GM10847 (cell line): ENCODE measurements around the gene SLC51B.

ENCODE experiments used
- POLR2A ChIP-seq: IDR thresholded peaks from 2 replicates; pipeline ENCODE4 v1.6.1; 2011; ENCODE audit not compliant: insufficient read length; ENCODE audit errors: extremely low read depth

Gene SLC51B

DNA sequence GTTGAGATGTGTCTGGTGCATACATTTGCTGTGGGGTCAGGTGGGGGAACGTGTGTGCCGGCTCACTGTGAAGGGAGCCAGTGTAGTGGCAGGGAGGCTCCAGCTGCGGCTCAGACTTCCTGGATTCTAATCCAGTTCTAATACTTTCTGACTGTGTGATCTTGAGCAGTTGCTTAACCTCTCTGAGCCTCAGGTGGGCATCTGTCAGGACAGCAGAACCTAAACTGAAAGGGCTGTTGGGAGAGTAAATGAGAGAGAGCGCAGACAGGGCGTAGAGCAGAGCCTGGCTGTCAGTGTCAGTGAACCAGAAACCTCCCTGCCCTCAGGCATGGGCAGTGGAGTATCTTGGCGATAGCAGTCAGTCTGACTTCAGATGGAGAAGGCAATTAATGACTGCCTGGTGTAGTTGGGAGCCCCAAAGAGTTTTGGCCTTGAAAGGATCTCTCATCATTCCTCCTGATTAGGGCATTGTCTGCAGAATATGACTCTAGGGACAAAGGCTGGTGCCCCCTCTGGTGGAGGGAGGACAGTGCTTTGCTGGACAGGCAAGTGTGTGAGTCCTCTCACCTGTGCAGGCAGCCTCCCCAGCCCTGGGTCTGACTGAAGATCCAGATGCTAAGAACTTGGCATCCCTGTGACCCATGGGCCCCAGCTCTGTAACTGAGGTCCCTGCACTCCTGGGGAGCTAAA lies 40.9 kb downstream of the SLC51B start:
- TF ChIP-seq POLR2A, result no peak

DNA sequence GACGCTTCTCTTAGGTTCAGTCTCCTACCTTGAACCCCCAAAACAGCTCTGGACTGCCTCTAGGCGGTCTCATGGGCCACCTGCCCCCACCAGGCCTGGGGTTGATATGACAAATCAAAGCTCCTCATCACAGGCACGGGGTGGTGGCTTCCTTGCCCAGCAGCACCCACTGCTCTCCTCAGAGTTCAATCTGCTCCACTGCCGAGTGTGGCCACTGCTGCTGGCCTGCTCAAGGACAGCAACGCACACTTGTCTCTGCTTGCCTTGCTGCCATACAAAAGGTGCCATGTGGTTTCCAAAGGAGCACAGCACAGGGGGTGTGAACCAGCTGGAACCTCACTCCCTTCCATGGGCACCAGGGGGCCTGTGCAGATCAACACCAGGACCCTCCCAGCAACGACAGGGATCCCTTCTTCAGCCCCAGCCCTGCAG lies 41.5 kb downstream of the SLC51B start:
- TF ChIP-seq POLR2A, result no peak

DNA sequence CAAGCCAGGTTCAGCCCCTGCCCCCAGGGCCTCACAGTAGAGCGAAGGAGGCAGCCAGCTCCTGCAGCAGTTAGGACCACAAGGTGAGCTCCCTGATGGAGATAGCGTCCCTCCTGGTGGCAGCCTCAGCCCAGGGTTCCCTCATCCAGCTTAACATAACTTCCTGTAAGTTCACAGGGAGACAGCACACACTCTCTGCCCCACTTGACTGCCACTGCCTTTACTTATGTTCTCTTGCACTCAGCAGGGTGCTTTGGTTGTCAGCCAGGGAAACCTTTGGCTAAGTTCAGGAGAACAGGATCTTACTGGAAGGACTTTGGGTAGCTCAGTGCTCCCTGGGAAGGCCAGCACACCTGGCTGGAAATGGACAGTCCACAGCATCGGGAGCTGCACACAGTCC lies 42.2 kb downstream of the SLC51B start:
- TF ChIP-seq POLR2A, result no peak

DNA sequence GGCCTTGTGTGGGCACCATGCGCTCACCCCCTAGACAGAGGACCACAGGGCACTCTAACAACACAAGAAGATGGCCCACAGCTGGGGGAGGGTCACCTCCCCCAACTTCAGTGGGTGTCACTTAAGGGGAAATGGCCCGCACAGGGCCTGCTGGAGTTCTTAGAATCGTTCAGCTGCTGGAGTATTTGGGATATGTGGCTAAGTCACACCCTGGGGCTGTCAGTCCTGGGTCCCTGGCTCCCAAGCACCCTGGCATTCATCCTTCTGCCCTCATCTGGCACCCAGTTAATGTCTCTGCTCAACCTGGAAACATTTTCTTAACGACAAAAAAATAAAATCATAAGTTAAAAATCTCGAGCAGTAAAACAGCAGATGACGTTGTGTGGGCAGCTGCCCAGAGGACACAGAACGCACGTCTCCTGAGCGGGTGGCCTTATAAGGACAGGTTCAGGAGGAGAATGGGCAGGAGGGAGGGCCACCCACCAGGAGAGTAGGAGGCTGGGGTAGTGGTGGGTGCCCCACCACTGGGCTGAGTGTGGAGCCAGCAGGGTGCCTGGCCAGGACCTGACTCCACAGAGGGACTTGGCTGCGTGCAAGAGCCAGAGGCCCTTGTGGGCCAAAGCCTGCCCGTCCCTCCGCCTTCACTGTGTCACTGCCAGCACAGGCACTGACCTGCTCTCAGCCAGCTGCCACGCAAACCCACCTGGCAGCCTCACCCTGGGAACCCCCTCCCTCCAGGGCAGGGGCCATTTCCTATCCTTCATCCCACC lies 42.9 kb downstream of the SLC51B start:
- TF ChIP-seq POLR2A, result no peak

DNA sequence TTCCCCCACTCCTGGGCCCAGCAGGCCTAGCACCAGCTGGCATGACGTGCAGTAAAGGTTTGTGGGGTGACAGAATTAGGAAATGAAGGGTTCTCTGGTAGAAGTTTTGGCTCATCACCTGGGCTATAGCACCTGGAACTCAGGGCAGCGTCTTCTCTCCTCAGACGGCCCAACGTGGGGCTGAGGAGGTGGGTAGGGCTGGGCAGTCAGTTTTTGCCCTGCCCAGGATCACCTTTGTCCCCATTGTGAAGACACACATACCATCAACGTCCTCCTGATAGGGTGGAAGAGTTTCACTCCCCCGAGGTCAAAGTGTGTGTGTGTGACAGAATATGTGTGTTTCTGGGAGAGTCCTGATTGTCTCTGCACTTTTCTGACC lies 43.4 kb downstream of the SLC51B start:
- TF ChIP-seq POLR2A, result no peak

DNA sequence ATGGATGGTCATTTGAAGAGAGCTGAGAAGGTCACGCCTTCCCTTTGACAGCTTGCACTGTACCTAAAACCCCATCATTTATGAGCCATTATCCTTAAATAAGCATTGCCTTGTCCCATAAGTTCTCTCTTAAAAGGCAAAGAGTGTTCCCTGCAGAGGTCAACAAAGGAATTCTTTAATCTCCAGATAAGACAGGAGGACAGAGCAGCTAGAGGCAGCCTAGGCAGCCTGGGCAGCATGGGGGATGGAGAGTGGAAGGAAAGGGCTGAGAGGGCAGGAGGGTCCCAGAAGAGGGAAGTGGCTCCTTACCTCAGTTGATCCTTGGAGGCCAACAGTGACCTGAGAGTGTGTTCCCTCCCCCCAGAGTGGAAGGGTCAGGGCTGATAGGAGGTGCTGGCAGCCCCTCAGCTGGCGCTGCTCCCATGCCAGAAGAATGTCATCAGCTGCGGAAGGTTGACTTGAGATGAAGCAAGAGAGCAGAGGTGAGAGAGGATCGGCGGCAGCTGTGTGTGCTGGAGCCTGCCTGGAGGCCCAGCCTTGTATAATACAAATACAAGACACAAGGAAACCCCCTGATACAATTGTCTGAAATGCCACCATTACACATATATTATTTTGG lies 44.1 kb downstream of the SLC51B start:
- no peak for TF ChIP-seq POLR2A

DNA sequence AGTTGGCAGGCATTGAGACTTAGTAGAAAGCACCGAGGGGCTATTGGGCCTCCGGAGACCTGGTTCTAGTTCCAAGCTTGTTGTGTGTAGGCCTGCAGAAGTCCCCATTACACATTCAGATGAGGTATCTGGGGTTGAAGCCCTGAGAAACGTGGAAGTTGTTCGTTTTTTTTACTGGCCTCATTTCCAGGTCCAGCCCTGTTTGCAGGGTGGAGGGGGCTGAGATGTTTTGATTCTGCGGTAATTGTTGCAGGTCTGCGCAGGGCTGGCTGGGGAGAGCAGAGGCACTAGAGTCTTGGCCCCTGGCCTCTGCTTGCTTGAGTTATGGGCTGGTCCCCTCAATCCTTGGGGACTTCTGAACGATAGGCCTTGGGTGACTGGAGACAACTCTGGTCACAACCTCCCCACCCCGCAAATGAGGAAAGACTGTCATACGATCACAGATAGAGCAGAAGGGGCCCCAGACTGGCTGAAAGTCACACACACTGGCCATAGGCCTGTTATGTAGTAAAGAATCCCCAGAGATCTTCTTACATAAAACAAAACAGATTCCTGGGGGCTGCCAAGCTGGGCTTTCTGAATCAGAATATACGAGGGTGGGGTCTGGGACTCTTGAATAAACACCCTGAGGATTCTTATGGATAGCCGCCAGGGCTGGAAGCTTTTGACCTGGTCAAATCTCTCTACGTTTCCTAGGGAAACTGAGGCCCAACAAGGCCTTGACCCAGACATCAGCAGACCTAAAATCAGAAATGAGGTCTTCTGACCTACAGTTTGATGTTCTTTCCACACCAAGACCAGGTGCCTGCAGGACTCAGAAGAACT lies 47.0 kb downstream of the SLC51B start:
- TF ChIP-seq POLR2A, result no peak

DNA sequence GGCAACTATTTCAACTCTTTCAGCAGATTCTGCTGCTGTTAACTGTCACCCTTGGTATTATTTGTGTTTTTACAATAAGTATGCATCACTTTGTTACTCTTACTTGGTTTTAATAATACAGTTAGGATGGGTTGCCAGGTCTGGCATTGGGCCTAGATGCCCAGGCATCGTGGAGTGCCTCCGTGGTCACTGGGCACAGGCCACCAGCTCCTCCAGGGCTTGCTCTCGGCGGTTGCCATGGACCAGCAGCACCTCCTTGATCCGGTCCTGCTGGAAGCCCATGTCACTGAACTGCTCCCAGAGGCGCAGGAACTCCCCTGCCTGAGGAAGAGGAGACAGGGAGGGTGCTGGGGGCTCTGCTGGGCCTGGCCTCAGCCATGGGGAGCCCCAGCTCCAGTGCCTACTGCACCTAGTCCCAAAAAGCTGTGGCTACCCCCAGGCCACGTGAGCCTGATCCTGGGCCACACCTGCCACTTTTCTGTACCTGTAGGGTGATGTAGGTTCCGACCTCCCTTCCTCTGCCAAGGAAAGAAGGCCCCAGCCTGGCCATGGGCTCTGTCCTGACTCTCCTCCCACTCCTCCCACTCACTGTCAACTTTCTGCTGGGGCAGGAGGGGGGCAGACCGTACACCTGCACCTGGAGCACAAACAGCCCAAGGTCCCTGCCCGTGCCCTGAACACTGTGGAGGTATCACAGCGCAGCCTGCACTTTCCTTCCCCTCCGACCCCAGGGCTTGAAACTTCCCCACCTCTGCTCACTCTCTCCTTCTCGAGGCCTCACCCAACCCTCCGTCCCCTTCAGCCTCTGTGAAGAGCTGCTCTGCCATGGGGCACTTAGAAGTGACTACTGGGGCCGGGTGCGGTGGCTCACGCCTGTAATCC lies 48.0 kb downstream of the SLC51B start:
- no peak for TF ChIP-seq POLR2A

DNA sequence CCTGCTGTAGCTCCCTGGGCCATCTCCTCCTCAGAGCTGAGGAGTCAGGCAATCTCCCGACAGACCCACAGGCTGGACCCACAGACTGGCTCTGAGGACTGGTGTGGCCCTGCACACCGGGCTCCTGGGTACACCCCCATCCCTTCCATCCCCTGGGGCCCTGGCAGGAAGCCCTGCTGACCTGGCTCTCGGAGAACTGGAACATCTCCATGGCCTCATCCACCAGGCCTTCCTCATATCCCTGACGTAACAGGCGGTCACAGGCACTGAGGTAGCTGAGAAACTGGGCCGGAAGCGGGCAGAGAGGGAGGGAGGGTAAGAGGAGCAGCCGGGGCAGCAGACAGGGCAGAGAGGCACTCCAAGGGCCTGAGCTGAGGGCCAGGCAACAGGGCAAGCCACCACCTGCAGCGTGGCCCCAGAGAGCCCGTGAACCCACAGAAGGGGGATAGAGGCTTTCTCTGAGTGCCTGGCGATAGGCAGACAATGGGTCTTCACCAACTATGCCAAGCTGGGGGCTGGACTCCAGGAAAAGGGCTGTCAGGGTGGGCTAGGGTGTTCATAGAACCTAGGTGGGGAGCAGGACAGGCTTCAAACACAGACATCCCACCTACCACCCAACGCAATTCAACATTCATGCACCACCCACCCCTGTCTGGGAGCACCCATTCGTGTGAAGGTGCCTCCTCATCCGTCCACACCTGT lies 49.3 kb downstream of the SLC51B start:
- TF ChIP-seq POLR2A, result no peak

DNA sequence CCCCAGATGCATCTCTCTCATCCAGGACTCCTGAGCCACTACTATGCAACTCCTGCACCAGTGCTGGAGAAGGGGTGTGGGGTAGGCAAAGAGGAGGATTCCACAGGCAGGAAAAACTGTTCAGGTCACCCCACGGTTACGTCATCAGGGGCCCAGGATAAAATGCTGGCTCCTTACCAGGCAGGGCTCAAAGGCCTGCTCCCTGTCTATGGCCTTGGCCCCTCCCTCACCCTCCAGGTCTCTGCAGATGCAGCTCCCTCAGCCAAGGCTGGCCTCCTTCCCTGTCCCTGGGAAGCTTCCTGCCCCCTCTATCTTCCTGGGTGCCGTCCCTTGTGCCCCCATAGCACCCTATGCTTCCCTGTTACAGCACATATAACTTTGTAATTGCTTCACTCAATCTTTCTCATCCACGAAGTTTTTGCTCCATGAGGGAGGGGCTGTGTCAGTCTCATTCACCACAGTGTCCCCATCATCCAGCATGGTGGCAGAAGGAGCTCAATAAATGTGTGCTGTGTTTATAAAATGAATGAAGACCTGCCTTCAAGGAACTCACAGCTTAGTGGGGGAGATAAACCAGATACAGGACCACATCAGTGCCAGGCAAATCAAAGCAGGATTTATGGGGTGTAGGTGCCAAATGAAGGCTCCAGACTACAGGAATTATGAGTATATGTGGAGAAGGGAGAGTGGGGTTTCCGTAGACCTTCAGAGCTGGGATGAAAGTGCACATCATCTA lies 50.0 kb downstream of the SLC51B start:
- TF ChIP-seq POLR2A, result no peak

DNA sequence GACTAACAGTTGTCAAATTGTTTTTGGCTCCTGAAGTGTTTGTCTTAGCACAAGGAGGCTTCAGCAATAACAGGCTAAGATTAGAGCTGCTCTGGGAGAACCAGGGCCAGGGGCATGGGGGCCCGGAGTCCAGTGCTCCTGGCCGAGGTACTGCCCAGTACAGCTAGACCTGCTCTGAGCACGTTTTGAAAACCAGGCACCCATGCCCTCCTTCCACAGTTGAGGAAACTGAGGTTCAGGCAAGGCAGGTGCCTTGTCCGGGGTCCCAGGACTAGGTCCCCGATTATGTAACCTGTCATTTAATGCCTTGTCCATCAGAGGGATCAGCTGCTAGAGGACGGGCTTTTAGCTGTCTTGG lies 50.5 kb downstream of the SLC51B start:
- TF ChIP-seq POLR2A, result no peak

DNA sequence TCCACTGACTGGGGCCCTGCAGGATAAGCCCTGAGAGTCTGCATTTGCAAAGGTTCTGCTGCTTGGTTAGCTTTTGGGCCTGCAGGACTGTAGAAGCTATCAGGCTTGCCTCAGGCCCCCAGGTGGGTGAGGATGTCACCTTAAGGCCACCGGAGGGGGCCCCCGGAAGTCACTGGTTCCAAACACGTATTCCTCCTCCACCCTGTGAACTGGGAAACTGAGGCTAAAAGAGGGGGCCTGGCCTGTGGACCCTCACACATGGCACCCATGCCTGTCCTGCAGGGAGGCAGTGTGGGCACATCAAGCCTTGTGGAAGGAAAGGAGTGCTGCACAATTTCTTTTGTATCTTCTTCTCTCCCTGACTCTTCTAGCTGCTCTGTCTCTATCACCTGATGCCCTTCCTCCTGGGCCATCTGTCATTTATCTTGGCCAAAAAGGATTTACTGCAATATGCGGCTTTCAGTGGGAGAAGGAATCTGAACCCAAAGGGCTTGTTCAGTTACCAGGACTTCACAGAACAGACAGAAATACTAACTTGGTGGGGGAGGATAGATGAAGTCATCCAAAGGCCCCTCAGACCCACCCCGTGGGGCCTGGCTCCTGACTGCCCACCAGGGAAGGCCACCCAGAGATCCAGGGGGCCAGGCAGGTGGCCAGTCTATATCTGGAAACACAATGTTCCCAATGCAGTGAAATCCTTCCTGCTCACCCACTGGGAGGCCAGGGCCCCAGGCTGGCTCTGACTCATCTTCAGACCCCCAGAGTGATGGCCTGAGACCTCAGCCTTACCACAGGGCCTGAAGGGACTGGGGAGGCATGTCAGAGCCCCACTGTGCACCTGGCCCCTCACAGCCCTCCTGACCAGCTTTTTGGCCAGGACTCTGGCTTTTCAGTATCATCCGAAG lies 51.5 kb downstream of the SLC51B start:
- TF ChIP-seq POLR2A, result no peak
